ENCODE data around the gene TIGD4.

The TIGD4 gene

DNA sequence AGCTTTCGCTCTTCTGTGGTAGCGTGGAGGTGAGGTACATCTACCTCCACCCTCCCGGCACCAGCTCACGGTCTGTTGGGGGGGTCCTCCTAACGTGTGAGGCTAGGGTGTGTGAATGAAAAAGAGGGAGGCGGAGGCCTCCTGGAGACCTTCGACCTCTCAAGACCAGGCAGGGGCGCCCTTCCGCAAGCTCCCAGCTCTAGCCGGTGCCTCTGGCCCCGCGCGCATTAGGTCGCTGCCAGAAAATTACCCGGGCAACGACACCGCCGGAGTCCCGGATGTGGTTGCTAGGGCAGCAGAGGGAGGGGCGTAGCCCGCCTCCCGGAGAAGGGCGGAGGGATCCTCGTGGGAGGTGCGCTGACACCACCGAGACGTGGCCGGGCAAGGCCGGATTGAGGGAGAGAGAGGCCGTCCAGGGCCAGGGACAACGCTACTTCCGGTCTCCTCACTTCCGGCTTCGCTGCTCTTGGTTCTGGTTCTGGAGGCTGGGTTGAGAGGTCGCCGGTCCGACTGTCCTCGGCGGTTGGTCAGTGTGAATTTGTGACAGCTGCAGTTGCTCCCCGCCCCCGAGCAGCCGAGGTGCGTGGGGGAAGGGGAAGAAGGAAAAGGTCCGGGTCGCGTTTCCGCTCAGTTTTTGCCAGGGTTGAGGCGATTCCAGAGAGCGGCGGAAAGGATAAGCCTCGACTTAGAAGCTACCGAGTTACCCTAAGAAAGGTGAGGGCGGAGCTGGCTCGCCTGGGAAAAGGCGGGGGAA is at the start of gene TIGD4, which contains the start of gene ARFIP1:
TSS of gene TIGD4 (minus strand) at position 218 of the 754 bp plus-strand sequence. CDS start 8,726 bp downstream, outside the sequence.
TSS of gene ARFIP1 (plus strand) at position 442 of the 754 bp plus-strand sequence. CDS start 49,680 bp downstream, outside the sequence.
- DNase-seq (ENCODE audit: low spot score) (peak; percentile 98), FAIRE-seq (peak; percentile 87)

DNA sequence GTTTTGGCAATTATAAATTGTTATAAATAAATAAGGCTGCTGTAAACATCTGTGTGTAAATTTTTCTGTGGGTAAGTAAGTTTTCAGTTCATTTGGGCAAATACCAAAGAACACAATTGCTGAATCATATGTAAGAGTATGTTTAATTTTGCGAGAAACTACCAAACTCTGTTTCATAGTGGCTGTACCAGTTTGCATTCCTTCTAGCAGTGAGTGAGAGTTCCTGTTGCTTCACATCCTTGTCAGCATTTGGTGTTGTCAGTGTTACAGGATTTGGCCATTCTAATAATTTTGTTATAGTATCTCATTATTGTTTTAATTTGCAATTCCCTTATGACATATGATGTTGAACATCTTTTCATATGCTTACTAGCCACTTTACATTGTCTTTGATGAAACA is 48.6 kb upstream of the TIGD4 start:
- DNase-seq (ENCODE audit: low spot score) (no peak), FAIRE-seq (no peak)

DNA sequence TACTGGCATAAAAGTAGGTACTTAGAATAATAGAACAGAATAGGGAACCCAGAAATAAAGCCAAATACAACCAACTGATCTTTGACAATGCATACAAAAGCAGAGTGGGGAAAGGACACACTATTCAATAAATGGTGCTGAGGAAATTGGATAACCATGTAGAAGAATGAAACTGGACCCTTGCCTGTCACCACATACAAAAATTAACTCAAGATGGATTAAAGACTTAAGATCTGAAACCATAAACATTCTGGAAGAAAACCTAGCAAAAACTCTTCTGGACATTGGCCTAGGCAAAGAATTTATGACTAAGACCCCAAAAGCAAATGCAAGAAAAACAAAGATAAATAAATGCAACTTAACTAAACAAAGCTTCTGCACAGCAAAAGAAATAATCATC is 45.8 kb upstream of the TIGD4 start:
- no peak for FAIRE-seq
- DNase-seq (ENCODE audit: low spot score) = no peak

DNA sequence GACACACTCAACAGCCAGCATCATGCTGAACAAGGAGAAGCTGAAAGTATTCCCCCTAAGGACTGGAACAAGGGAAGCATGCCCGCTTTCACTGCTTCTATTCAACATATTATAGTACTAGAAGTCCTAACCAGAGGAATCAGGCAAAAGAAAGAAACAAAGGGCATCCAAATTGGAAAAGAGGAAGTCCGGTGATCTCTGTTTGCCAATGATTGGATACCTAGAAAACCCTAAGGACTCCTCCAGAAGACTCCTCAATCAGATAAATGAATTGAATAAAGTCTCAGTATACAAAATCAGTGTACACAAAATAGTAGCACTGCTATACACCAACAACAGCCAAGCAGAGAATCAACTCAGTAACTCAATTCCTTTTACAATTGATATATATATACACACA is 45.0 kb upstream of the TIGD4 start:
- FAIRE-seq (no peak), DNase-seq (ENCODE audit: low spot score) (no peak)

DNA sequence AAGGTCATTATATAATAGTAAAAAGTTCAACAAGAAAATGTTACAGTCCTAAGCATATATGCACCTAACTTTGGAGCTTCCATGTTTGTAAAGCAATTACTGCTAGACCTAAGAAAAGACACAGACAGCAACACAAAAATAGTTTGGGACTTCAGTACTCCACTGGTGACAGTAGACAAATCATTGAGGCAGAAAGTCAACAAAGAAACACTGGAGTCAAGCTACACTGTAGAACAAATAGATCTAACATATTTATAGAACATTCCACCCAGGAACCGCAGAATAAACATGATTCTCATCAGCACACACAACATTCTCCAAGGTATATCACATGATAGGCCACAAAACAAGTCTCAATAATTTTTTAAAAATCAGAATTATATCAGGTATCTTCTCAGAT is 42.8 kb upstream of the TIGD4 start:
- no peak for FAIRE-seq
- no peak for DNase-seq (ENCODE audit: low spot score)

DNA sequence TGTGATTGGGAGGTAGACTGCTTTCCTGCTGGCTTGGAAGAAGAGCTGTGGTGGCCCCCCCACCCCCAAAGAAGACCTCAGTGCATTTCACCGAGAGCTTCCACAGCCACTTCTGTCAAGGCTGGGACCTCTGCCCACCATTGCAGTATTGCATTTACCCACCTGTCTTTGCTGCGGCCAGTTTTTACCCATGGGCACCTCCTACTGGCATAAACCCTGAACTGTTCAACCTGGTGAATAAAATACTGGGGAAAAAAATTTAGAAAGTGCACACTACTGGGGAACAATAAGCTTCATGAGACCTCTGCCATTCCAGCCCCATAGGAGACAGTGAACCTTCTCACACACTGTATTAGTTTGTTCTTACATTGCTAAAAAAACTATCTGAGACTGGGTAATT is 40.5 kb upstream of the TIGD4 start:
- DNase-seq (ENCODE audit: low spot score) = no peak
- FAIRE-seq = no peak

DNA sequence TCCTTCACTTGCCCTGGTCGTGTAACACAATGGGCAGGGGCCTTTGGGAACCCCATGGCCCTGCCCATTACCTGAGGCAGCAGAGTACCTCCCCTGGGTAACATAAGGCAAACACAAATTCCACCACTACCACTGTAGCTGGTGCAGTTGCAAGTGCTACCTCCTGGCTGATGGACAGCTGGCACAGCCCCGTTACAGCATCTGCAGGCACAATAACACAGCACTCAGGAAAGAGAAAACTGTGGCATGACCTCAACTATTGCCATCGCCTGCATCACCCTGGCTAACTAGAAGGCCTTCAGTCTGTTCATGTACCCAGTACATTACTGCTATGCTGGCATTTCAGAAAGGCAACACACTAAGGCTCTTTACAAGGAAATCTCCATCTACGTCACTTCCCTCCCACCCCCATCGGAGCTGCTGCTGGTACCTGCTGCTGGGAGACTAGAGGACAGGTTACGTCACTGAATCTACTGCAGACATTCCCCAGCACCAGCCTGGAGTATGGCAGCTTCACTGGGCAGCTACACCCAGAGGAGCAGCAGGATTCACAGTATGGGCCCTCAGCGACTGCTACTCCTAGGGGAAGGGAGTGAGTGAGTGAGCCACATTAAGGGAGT is 39.6 kb upstream of the TIGD4 start:
- no peak for DNase-seq (ENCODE audit: low spot score)
- FAIRE-seq = no peak

DNA sequence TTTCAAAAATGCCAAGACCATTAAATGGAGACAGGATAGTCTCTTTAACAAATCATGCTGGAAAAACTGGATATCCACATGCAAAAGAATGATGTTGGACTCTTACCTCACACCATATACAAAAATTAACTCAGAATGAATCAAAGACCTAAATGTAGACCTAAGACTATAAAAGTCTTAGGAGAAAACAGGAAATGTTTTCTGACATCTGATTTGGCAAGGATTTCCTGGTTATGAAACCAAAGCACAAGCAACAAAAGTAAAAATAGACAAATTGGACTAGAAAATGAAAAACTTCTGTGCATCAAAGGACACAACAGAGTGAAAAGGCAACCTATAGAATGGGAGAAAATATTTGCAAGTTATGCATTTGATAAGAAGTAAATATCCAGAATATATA is 37.8 kb upstream of the TIGD4 start:
- no peak for DNase-seq (ENCODE audit: low spot score)
- FAIRE-seq = no peak

DNA sequence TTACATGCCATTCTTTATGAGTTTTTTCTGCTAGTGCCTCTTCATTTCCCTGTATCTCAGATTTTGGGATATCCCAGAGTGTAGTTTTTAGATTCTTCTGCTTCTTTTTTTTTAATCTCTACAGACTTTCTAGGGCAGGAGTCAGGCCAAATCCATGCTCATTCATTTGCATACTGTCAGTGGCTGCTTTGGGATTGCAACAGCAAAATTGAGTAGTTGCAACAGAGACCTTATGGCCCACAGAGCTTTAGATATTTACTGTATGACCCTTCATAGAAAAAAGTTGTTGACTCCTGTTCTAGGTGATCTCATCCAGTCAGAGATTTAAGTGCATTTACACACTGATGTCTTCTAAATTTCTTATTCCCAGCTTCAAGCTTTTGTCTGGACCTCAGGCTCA is 35.5 kb upstream of the TIGD4 start:
- DNase-seq (ENCODE audit: low spot score) = no peak
- FAIRE-seq = no peak

DNA sequence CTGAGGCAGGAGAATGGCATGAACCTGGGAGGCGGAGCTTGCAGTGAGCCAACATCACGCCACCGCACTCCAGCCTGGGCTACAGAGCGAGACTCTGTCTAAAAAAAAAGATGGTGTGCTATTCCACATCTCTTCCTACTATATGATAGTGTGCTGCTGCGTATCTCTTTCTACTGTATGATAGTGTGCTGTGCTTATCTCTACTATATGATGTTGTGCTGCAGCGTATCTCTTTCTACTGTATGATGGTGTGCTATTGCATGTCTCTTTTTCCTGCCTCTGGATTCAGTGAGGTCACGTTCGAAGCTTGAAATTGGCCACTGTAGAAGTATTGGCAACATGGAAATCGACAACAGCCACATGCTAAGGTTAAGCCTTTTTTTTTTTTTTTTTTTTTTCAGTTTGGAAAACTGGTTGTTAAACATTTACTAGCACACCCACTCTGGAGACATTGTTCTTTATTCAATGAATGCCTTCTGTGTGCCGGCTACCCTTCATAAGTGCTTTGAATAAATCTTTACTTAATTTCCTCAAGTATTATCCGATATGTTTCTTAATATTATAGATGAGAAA is 31.3 kb upstream of the TIGD4 start:
- DNase-seq (ENCODE audit: low spot score) = no peak
- FAIRE-seq = no peak

DNA sequence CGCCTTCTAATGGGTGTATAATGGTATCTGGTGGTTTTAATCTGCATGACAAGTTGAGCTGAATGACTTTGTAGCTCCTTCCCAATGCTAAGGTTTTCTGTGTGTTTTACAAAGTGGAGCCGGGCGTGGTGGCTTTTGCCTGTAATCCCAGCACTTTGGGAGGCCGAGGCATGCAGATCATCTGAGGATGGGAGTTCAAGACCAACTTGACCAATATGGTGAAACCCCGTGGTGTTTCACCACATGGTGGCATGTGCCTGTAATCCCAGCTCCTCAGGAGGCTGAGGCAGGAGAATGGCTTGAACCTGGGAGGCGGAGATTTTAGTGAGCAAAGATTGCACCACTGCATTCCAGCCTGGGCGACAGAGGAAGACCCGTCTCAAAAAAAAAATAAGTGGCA is 29.1 kb upstream of the TIGD4 start:
- no peak for DNase-seq (ENCODE audit: low spot score)
- no peak for FAIRE-seq

DNA sequence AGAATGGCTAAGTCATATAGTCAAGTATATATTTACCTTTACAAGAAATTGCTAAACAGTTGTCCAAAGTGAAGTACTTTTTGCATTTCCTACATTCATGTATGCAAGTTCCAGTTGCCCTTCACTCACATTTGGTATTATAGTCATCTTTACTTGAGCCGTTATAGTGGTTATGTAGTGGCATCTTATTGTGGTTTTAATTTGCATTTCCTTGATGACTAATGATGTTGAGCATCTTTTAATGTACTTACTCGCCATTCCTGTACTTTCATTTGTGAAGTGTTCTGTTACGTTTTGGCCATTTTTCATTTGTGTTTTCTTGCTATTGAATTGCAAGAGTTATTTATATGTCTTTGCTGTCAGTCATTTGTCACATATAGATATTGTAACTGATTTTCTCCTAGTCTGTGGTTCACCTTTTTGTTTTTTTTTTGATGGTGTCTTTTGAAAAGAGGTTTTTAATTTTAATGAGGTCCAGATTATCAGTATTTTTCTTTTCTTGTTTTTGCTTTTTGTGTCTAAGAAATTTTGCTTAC is 27.8 kb upstream of the TIGD4 start:
- DNase-seq (ENCODE audit: low spot score) (no peak), FAIRE-seq (no peak)

DNA sequence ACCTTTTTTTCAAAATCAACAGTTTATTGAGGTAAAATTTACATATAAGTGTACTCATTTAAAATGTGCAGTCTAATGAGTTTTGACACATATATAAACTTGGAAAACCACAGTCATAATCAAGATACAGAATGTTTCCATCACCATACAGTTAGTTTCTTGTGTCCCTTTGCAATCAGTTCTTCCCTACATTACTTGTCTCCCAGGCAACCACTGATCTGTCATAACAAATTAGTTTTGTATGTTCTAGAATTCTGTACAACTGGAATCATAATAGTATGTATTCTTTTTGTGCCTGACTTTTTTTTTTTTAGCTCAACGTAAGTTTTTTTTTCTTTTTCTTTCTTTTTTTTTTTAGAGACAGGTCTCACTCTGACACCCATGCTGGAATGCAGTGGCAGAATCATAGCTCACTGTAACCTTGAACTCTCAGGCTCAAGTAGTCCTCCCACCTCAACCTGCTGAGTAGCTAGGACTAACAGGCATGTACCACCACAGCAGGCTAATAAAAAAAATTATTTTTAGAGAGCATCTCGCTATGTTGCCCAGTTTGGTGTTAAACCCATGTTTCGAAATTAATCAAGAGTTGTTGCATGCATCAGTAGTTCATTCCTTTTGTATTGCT is 27.1 kb upstream of the TIGD4 start:
- no peak for DNase-seq (ENCODE audit: low spot score)
- no peak for FAIRE-seq

DNA sequence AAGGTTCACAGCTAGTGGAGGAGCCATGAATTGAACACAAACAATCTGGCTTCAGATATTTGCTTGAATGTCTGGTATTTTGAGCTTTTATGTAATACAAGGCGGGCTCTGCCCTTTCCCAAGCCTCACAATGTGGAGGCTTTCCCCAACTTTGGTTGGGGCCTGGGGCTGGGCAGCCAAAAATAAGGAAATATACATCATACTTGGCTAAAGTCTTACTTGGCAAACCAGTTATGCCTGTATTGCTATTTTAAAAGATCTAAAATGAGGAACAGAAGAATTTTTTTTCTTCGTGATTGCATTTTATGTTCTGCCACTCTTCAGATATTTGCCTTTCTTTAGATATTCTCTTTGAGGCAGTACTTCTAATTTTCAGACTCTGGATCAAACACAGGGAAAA is 26.3 kb upstream of the TIGD4 start:
- DNase-seq (ENCODE audit: low spot score) (no peak), FAIRE-seq (no peak)

DNA sequence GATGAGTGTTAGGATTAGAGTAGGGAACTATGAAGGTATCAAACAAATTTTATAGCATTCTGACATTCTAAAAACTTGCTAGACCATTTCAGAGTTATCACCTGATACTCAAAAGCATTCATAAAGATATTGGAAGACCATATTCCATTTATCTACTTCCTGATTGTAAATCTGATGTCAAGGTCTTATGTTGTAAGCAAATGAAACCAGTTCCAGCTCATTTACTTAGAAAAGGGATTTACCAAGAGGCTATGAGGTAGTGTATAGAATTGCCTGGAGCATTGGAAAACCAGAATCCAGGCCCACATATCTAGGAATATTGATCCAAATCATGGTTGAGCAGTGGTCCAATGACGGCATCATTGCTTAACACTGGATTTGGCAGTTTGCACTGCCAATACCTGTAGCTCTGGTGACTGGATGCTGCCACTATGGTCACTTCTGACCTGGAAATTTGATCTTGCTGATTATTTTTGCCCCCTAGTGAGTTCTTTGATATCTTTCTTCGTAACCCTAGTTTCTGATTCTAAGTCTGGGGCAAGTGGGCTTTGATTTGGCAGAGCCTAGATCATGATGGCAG is 25.6 kb upstream of the TIGD4 start:
- FAIRE-seq = no peak

DNA sequence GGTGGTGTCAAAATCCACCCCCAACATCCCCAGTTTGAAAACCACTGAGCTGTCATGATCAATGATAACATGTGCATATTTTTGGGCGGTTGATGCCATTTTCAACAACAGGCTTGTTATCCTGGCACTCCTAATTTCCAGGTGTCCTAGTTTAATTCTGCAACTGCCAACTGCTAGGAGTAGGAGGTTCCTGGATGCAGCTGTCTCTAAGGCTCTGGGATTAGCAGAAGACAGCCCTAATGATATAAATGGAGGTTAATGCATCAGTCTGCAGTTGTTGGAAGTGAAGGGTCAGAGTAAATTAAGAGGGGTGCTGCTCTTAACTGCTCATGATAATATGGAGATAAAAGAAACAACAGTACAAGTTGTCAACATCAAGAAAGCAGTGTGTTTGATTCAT is 24.0 kb upstream of the TIGD4 start:
- FAIRE-seq (no peak), DNase-seq (ENCODE audit: low spot score) (no peak)

More for the DNA sequence above, 25.6 kb upstream of the TIGD4 start:
- no peak for DNase-seq (ENCODE audit: low spot score)

DNA sequence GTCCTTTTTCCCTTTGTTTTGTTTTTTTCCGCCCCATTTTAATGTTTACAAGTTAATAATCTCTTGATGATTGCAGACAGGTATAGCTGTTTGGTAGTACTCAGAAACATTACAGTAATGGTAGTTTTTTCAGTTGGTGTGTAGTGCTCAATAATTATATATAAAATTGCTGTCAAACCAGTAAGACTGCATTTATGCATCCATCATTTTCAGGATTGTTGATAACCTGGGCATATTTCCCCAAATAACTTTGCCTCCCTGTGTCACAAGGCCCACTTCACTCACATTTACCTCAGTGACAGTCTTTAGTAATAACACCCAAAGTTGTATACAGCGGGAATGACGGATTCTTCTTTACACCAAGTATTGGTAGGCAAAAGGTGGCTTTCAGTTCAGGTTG is 16.4 kb upstream of the TIGD4 start:
- peak; percentile 69 for FAIRE-seq

DNA sequence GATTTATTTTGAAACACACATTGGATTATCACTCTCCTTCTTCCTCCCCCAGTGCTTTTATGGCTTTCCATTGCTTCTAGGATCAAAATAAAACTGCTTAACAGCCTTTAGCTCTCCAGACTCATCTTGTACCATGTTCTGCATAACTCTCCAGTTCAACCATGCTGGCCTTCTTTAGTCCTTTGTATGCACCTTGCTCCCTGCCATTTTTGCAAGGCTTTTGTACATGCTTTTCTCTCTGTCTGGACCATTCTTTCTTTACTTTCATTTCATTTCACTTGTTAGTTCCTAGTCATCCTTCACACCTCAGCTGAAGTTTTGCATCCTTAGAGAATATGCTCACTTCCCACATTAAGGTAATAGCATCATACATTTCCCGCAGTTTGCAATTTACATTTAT is 7.1 kb upstream of the TIGD4 start:
- FAIRE-seq = no peak
- no peak for DNase-seq (ENCODE audit: low spot score)

More for the DNA sequence above, 16.4 kb upstream of the TIGD4 start:
- DNase-seq (ENCODE audit: low spot score) = no peak

DNA sequence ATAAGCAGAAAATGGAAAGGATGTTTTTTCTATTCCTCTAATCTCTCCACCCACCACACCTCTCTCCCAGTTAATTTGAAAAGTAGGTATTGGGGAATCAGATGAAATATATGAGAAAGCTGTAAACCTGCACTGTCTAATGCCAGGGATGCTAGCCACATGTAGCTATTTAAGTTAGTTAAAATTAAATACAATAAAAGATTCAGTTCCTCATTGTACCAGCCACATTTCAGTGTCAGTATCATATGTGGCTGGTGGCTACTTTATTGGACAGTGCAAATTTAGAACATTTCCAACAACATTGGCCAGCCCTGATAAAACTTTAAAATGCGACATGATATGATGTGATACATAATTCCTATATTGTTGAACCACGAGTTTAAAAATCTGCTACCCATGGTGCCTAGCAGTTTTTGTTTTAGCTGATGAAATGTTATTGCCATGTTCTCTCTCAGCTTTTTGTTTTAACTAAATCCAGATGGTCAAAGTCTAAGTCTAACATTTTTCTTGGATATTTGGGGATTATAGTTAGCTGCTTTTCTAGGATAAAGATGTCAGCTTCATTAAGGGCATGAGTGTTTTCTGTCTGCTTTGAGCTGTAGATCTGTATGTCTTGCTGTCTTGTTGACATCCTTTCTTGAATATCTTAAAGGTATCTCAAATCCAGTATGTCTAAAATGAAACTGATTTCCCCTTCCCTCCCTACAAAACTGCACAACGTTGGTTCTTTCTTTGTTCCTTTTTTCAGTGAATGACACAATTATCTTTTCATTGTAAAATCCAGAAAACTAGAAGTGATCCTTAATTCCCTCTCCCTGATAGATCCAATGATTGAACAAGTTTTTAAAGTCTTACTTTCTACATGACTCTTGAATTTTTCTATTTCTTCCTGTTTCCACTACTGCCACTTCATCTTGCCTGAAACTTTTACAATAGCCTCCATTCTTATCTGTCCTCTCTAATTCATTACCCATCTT is 6.4 kb upstream of the TIGD4 start:
- FAIRE-seq (no peak), DNase-seq (ENCODE audit: low spot score) (no peak)
